PC-3 (cell line): ENCODE results near the gene ABL1.

Experiments
- EZH2 ChIP-seq: fragments of 300-600 bp; sonication (generic); IDR thresholded peaks from one replicate; pipeline ENCODE4 v1.6.1; 2017; ENCODE audit warnings: antibody characterized with exemption, mild to moderate bottlenecking, low read length; ENCODE audit not compliant: unreplicated experiment
- TF ChIP-seq, protein P1 (sequence below): fragments of 300-600 bp; sonication (generic); conservative IDR thresholded peaks from 2 replicates; pipeline ENCODE4 v1.5.1; 2017; ENCODE audit warnings: antibody characterized with exemption, low read depth, mild to moderate bottlenecking, low read length

DNA sequence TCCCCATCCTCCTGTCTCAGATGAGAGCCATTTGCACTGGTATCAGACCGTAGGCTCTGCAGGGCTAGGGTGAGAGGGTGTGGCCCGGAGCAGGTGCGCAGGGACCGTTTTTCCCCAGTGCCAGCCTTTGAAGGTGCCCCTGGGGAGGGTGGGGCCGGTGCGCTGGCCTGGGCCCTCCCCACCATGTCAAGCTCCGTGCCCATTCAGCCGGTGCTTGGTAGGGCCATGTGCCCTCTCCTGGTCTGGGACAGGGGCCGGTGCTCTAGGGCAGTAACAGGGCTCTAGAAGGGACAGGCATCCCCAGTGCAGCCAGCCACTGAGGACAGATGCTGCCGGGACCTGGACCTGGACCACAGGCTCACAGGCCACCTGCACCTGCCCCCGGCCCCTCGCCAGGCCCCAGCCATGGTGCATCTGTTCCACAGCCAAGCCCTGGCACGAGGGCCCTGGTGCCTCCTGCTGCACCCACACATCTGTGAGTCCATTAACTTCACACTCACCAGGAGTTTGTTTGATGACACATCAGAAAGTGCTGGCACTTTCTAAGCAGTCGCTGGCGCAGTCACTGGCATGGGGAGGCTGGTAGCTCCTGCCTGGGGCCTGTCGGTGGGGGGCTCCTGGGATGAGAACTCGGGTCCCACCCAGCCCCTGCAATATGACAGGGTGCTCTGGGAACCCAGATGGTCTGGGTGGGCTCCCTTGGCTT lies 66.6 kb downstream of the ABL1 start:
- TF ChIP-seq, protein P1, sequence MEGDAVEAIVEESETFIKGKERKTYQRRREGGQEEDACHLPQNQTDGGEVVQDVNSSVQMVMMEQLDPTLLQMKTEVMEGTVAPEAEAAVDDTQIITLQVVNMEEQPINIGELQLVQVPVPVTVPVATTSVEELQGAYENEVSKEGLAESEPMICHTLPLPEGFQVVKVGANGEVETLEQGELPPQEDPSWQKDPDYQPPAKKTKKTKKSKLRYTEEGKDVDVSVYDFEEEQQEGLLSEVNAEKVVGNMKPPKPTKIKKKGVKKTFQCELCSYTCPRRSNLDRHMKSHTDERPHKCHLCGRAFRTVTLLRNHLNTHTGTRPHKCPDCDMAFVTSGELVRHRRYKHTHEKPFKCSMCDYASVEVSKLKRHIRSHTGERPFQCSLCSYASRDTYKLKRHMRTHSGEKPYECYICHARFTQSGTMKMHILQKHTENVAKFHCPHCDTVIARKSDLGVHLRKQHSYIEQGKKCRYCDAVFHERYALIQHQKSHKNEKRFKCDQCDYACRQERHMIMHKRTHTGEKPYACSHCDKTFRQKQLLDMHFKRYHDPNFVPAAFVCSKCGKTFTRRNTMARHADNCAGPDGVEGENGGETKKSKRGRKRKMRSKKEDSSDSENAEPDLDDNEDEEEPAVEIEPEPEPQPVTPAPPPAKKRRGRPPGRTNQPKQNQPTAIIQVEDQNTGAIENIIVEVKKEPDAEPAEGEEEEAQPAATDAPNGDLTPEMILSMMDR, result no peak
- no peak for TF ChIP-seq EZH2
